Endothelial cell of umbilical vein (primary cell): ENCODE results near the gene KHDC1L. TPM values are rescaled to one million over a fixed set of nuclear protein-coding genes. Genes with fewer than 3 reads are reported as not detected.

Source experiments
- BruUV-seq: library from RNA; stranded (reverse); fragments of 400-500 nt; replicated peaks from 2 replicates; lab custom pipeline; 2021; lab: Mats Ljungman, UMichigan
- CTCF ChIA-PET: fragments of 300-600, 350-600 bp; sonication (Branson Sonifier 250); formaldehyde crosslinking; loops from one replicate; lab custom pipeline; 2021; ENCODE audit warnings: antibody characterized with exemption, inconsistent platforms; lab: Charles Lee
- POLR2A ChIA-PET: fragments of 300-600, 350-600 bp; sonication (Branson Sonifier 250); formaldehyde crosslinking; loops from one replicate; lab custom pipeline; 2021; ENCODE audit warnings: antibody characterized with exemption, inconsistent platforms; lab: Charles Lee
- DNase-seq: peaks from one replicate; pipeline ENCODE4 v3.0.0-alpha.2; 2011; ENCODE audit warnings: low read depth, low spot score
- FAIRE-seq: peaks from 2 replicates; lab custom pipeline; 2011; peaks lifted over from hg19 to GRCh38; lab: Jason Lieb, UNC
- H2AFZ ChIP-seq: 2 replicates; pipeline ENCODE4 v1.6.0; 2012; ENCODE audit warnings: low read depth, low read length, control low read depth, inconsistent platforms
- H3K27ac ChIP-seq: 2 replicates; pipeline ENCODE4 v1.5.1; 2011; ENCODE audit warnings: low read depth, mild to moderate bottlenecking, control low read depth, low read length, moderate library complexity; ENCODE audit not compliant: insufficient read depth
- H3K27me3 ChIP-seq, 2 experiments: 2 replicates each; pipeline versions ENCODE4 v1.6.0 to v1.6.1; 2011; ENCODE audit warnings: low read length in 2 of 2, mixed read lengths in 1 of 2; ENCODE audit not compliant: control insufficient read depth in 2 of 2, insufficient read depth in 2 of 2
- H3K36me3 ChIP-seq, 2 experiments: 2 replicates in 1 of 2; 3 replicates in 1 of 2; pipeline ENCODE4 v1.5.1; 2011; ENCODE audit warnings: low read length in 2 of 2, mild to moderate bottlenecking in 1 of 2, moderate library complexity in 1 of 2; ENCODE audit not compliant: control insufficient read depth in 2 of 2, insufficient read depth in 2 of 2; ENCODE audit errors: extremely low read depth in 1 of 2
- H3K4me1 ChIP-seq: 3 replicates; pipeline ENCODE4 v1.5.1; 2011; ENCODE audit warnings: mild to moderate bottlenecking, low read length; ENCODE audit not compliant: control insufficient read depth, insufficient read depth; ENCODE audit errors: extremely low read depth
- H3K4me2 ChIP-seq: 2 replicates; pipeline ENCODE4 v1.6.1; 2011; ENCODE audit warnings: low read length, control low read depth, mixed read lengths; ENCODE audit not compliant: insufficient read depth
- H3K4me3 ChIP-seq, 3 experiments: fragments of 200-600 bp in 1 of 3; sonication (generic), shearing (Covaris generic) in 1 of 3; replicated peaks in 1 of 3; 2 replicates each; pipeline ENCODE4 v1.5.1; 2011 to 2016; ENCODE audit warnings: control low read depth in 3 of 3, low read length in 3 of 3, mild to moderate bottlenecking in 2 of 3, inconsistent platforms in 1 of 3, low read depth in 1 of 3, moderate library complexity in 1 of 3; ENCODE audit not compliant: insufficient read depth in 1 of 3
- H3K79me2 ChIP-seq: 2 replicates; pipeline ENCODE4 v1.6.0; 2012; ENCODE audit warnings: low read length, inconsistent platforms; ENCODE audit not compliant: control insufficient read depth, insufficient read depth
- H3K9ac ChIP-seq: replicated peaks from 2 replicates; pipeline ENCODE3; 2011; ENCODE audit warnings: low read length, control low read depth; ENCODE audit not compliant: insufficient read depth; ENCODE audit errors: extremely low read depth
- H3K9me1 ChIP-seq: replicated peaks from 3 replicates; pipeline ENCODE4 v1.6.0; 2011; ENCODE audit warnings: mild to moderate bottlenecking, low read length; ENCODE audit not compliant: control insufficient read depth, insufficient read depth; ENCODE audit errors: extremely low read depth
- H3K9me3 ChIP-seq: replicated peaks from 2 replicates; pipeline ENCODE4 v1.5.1; 2012; ENCODE audit warnings: low read length, inconsistent platforms; ENCODE audit not compliant: control insufficient read depth, insufficient read depth
- H4K20me1 ChIP-seq: replicated peaks from 2 replicates; pipeline ENCODE3; 2011; ENCODE audit warnings: mild to moderate bottlenecking, low read length; ENCODE audit not compliant: control insufficient read depth, insufficient read depth; ENCODE audit errors: extremely low read depth
- EZH2 ChIP-seq: IDR thresholded peaks from 2 replicates; pipeline ENCODE4 v1.6.1; 2012; ENCODE audit warnings: borderline replicate concordance, low read depth, mild to moderate bottlenecking, moderate library complexity, low read length, inconsistent platforms; ENCODE audit not compliant: severe bottlenecking
- FOS ChIP-seq: IDR thresholded peaks from 2 replicates; pipeline ENCODE4 v1.6.1; 2011; ENCODE audit warnings: mild to moderate bottlenecking, low read length, moderate library complexity, borderline replicate concordance; ENCODE audit not compliant: insufficient read depth
- GATA2 ChIP-seq: IDR thresholded peaks from 2 replicates; pipeline ENCODE4 v1.7.0; 2011; ENCODE audit warnings: low read depth, mild to moderate bottlenecking, moderate library complexity, mixed read lengths, low read length; ENCODE audit not compliant: insufficient read length, insufficient read depth
- JUN ChIP-seq: IDR thresholded peaks from 2 replicates; pipeline ENCODE4 v1.6.1; 2011; ENCODE audit warnings: borderline replicate concordance, low read depth; ENCODE audit not compliant: insufficient read length, insufficient read depth
- MYC ChIP-seq: IDR thresholded peaks from one replicate; pipeline ENCODE4 v1.6.1; 2011; ENCODE audit warnings: mild to moderate bottlenecking, low read depth, low read length
- POLR2A ChIP-seq: IDR thresholded peaks from 2 replicates; pipeline ENCODE4 v1.6.1; 2012; ENCODE audit warnings: low read depth, mild to moderate bottlenecking, control low read depth, low read length
- POLR2AphosphoS5 ChIP-seq: IDR thresholded peaks from 2 replicates; pipeline ENCODE4 v1.6.1; 2012; ENCODE audit warnings: low read depth, mild to moderate bottlenecking, control low read depth, low read length, moderate library complexity; ENCODE audit not compliant: insufficient read depth
- dilution Hi-C: fragments of 300-500 bp; cut with MboI; formaldehyde crosslinking; loops from one replicate; pipeline ENCODE4 v1.15.0; 2019; ENCODE audit warnings: low sequenced_read_pairs; ENCODE audit not compliant: extremely low pct_ligation_motif_present
- intact Hi-C: fragments of 100-400 bp; cut with micrococcal nuclease; formaldehyde crosslinking; loops from one replicate; pipeline ENCODE4 v1.10.0; 2022
- polyA plus RNA-seq, 4 experiments: library from polyadenylated mRNA; depleted of rRNA in 3 of 4; stranded (reverse) in 3 of 4; unstranded in 1 of 4; fragments of >200 nt; gene quantifications; 2 replicates each; pipeline versions ENCODE4 v1.2.1 to v1.2.3, GENCODE V29; 2011 to 2012; ENCODE audit warnings: missing spikeins in 1 of 4
- total RNA-seq: library from RNA; stranded (reverse); gene quantifications from 2 replicates; pipeline ENCODE4 v1.2.3, GENCODE V29; 2021
- TF ChIP-seq, protein P1 (sequence below): IDR thresholded peaks from 2 replicates; pipeline ENCODE4 v1.6.1; 2011; ENCODE audit not compliant: insufficient read depth, insufficient read length
- TF ChIP-seq, protein P2 (sequence below), 2 donors: IDR thresholded peaks; 1 replicate in 1 of 2; 2 replicates in 1 of 2; pipeline ENCODE4 v1.5.1; 2011; ENCODE audit warnings: low read length in 2 of 2, mild to moderate bottlenecking in 2 of 2, moderate library complexity in 2 of 2, control low read depth in 1 of 2, inconsistent platforms in 1 of 2, low read depth in 1 of 2; ENCODE audit not compliant: insufficient read depth in 1 of 2; ENCODE audit errors: extremely low read depth in 1 of 2

KHDC1L gene
- total and polyA plus RNA-seq, 2 donors (not counting 3 experiments of a cell fraction or from before 2014, with no cell fraction given) = 0.15 TPM; not detected in 1

DNA sequence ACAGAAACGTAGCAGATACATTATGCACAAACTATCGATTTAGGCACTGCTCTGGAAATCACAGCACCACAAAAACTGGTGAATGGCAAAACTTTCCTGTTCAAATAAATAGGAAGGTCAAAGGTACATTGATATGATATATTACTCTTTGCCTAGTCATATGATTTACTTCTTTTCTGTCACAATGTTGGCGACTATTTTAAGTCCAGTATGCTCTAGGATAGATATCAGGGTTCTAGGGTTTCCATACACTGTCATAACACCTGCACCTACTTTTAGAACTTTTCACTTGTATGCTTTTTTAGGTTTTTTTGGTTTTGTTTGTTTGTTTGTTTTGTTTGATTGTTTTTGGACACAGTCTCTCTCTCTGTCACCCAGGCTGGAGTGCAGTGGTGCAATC, 25.0 kb downstream of the KHDC1L start:
- H4K20me1 ChIP-seq = no peaks in the 10 kb centered on the region
- no TSS peak for BruUV-seq

DNA sequence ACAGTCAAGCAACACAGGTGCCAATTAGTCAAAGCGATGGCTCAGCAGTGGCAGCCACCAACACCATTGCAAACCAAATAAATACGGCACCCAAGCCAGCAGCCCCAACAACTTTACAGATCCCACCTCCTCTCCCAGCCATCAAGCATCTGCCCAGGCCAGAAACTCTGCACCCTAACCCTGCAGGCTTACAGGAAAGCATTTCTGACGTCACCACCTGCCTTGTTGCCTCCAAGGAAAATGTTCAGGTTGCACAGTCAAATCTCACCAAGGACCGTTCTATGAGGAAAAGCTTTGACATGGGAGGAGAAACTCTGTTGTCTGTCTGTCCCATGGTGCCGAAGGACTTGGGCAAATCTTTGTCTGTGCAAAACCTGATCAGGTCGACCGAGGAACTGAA, 30.6 kb downstream of the KHDC1L start:
- Histone ChIP-seq H2AFZ (no peak overlapping the region), H3K9me3 (no peaks in the 10 kb centered on the region), H4K20me1 (no peaks in the 10 kb centered on the region), H3K9ac (no peak overlapping the region), H3K4me1 (no peaks in the 10 kb centered on the region), H3K4me3 (no peak overlapping the region), H3K27ac (no peak overlapping the region), H3K27me3 (peaks cover 0 to 2% of the 10 kb centered on the region in 2 experiments), H3K79me2 (no peaks in the 10 kb centered on the region), H3K4me2 (no peak overlapping the region), H3K9me1 (no peaks in the 10 kb centered on the region), H3K36me3 (no peaks in the 10 kb centered on the region)
- no peak for DNase-seq
- POLR2A ChIA-PET = no interaction called here
- no TSS peak for BruUV-seq
- CTCF ChIA-PET = no interaction called here
- no peak for FAIRE-seq
- intact Hi-C loops (no loop called here), dilution Hi-C loops (no loop called here)
- no peak for TF ChIP-seq GATA2
- TF ChIP-seq, protein P1, sequence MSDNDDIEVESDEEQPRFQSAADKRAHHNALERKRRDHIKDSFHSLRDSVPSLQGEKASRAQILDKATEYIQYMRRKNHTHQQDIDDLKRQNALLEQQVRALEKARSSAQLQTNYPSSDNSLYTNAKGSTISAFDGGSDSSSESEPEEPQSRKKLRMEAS = no peak
- TF ChIP-seq, protein P2, sequence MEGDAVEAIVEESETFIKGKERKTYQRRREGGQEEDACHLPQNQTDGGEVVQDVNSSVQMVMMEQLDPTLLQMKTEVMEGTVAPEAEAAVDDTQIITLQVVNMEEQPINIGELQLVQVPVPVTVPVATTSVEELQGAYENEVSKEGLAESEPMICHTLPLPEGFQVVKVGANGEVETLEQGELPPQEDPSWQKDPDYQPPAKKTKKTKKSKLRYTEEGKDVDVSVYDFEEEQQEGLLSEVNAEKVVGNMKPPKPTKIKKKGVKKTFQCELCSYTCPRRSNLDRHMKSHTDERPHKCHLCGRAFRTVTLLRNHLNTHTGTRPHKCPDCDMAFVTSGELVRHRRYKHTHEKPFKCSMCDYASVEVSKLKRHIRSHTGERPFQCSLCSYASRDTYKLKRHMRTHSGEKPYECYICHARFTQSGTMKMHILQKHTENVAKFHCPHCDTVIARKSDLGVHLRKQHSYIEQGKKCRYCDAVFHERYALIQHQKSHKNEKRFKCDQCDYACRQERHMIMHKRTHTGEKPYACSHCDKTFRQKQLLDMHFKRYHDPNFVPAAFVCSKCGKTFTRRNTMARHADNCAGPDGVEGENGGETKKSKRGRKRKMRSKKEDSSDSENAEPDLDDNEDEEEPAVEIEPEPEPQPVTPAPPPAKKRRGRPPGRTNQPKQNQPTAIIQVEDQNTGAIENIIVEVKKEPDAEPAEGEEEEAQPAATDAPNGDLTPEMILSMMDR (IDR thresholded peaks at IDR 0.05; ENCODE audit: extremely low read depth in 1 of 2, insufficient read depth in 1 of 2, low read depth in 1 of 2, low read length in 2 of 2) = no peak
- TF ChIP-seq POLR2A = no peak
- no peak for TF ChIP-seq POLR2AphosphoS5
- TF ChIP-seq EZH2 = no peak
- no peak for TF ChIP-seq MYC
- no peak for TF ChIP-seq JUN
- no peak for TF ChIP-seq FOS

More for the DNA sequence above, 25.0 kb downstream of the KHDC1L start:
- no peak overlapping the region for H3K9ac ChIP-seq
- H3K9me1 ChIP-seq = no peaks in the 10 kb centered on the region
- H3K27me3 ChIP-seq = peaks cover 0 to 2% of the 10 kb centered on the region in 2 experiments
- CTCF ChIA-PET = interaction anchor here (0.9 kb wide), 1 partner anchor 11 kb away, joined by 5 read pairs; no protein-coding TSS in a partner anchor
- H3K9me3 ChIP-seq = no peaks in the 10 kb centered on the region
- no peak overlapping the region for H2AFZ ChIP-seq
- DNase-seq (no peak), FAIRE-seq (no peak)
- no peak overlapping the region for H3K4me2 ChIP-seq
- no peak overlapping the region for H3K4me3 ChIP-seq
- TF ChIP-seq POLR2A (no peak), MYC (no peak), GATA2 (no peak), FOS (no peak), POLR2AphosphoS5 (no peak), EZH2 (no peak), JUN (no peak)
- TF ChIP-seq, protein P2 (IDR thresholded peaks at IDR 0.05; ENCODE audit: extremely low read depth in 1 of 2, insufficient read depth in 1 of 2, low read depth in 1 of 2, low read length in 2 of 2) = no peak
- POLR2A ChIA-PET = no interaction called here
- intact Hi-C loops = no loop called here
- no peaks in the 10 kb centered on the region for H3K4me1 ChIP-seq
- H3K36me3 ChIP-seq = no peaks in the 10 kb centered on the region
- dilution Hi-C loops = no loop called here
- H3K79me2 ChIP-seq = no peaks in the 10 kb centered on the region
- no peak overlapping the region for H3K27ac ChIP-seq
